NCI-H1930 (cell line): ENCODE results near the gene BEX5.
A peak's percentile ranks its signal among the peaks of the same experiment; 100 is the strongest.
"Not testable (repeated sequence)": the region's sequence is repeated elsewhere in the genome, so short reads cannot be mapped to it uniquely, and the experiment has no call there.

Experiments
- DNase-seq, 2 experiments: peaks; one replicate each; lab custom pipeline; 2025; lab: John Stamatoyannopoulos, UW

Gene BEX5

DNA sequence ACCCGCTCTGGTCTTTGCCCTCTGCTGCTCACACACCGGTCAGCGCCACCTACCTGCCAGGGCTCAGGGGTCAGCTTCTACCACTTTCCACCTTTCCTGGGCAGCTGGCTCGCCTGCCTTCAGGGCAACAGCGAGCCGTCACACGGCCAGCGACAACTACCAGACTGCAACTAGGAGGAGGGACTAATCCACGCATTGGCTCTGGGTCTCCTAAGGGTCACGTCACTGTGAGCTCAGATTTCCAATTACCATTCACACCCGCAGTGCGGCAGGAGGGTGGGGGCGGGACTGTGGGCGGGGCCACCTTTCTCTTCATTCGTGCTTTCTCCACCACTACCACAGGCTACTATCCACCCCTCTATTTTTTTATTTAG, at the start of gene BEX5:
Gene BEX5, minus strand, starts transcription at position 172 of the 374 bp plus-strand sequence. CDS start 1,712 bp downstream, outside the sequence.
- DNase-seq = peak; percentile 59 to 68

DNA sequence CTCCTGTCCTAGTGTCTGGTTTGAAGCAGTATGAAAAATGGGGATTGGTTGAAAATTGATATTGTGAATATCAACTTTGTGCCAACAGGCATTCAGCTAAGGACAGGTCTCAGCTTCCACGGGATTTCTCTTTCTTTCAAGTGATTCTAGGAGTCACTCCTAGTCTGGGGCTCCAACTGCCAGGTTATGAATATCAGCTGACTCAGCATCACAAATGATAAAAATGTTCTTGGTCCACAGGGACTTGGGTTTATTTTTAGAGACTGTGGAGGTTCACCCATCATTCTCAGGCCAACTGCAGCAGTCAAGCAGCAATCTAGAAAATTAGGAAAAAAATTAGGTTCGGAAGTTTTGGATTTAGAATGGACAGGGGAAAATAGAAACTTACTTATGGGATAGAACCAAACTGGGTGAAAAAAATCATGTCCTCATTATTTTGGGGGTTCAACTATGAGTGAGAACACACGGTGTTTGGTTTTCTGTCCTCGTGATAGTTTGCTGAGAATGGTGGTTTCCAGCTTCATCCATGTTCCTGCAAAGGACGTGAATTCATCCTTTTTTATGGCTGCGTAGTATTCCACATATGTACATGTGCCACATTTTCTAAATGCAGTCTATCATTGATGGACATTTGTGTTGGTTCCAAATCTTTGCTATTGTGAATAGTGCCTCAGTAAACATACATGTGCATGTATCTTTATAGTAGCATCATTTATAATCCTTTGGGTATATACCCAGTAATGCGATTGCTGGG, 30.4 kb upstream of the BEX5 start:
- DNase-seq = no peak

DNA sequence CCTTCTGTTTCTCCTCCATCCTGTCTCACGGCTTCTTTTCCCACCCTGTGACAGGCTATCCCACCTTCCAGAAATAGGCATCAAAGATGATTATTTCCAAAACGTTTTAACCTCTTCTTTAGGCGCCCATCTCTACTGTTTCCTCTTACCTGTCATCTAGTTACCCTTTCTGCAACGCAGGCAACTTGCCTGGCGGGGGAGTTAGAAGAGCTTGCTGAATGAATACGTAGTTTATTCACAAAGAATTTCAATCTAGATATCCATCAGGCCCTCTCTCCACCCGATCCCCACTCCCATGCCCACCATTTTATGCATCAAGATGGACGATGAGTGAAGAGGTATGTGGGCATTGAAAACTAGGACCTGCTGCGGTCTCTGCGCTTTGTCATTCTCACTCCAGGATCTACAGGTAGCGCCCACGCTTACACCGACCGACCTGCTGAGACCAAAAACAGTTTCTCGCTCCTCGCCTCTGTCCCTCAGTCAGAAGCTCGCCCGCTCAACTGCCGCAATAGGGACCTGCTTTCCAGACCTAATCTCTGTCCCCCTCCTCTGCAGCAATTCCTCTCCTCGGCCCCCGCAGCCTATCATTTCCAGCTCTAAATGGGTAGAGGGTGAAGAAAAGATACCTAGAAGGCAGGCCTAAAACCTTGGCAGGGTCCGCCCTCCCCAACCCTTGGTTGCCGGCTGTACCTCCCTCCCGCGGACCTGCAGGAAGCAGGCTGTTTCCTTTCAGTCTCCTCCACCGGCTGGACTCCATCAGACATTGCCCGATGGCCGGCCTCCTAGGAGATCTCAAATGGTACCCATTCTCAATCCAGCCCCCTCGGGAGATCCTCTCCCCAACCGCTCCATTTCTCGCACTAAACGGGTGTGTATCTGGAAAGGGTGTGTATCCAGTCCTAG, 624 bp downstream of the BEX5 start:
- no peak for DNase-seq

DNA sequence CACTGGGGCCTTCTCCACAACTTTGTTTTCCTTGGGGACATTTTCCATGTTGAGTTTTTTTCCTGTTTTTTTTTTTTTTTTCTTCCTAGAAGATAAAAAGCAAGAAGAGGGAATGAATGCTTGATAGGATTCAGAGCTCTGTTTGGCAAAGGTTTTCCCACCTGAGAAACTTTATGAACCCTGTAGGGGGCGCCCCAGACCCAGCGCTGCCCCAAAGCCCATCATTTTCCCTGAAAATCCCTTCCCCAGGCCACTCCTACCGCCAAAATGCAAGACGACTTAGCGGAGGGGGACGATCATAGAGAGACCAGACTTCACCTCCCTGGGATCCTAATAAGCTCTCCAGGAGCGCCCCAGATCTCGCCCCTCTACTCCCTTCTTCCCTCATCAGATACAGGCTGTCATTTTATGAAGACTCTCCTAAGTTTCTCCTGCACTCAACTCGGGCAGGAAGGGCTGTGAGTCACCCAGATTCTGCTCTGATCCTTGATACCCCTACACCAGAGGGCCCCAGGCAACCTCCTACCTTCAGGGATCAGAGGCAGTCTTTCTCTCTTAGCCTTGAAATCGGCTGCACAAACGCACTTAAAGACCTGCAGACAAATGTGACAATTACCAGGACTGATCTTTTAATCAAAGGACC, 1.4 kb downstream of the BEX5 start:
- DNase-seq = peak in 1 of 2 experiments; percentile 21

DNA sequence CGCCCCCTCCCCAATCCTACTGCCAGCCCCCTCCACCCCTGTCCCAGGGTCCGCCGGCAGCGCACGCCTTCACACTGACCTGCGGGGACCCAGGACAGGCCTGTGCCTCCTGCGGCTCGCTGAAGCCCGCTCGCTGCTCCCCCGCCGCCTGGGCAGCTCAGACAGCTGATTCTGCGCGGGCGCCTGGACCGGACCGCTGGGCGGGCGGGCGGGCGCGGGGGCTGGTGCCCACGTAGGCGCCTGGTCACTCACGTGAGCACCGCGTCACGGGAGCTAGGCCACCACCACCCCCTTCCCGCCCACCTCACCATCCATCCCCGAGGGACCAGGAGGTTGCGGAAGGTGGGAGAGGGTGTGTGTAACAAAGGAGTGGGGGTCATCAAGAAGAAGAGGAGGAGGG, 13.5 kb downstream of the BEX5 start, which contains the start of gene TCEAL6:
Gene TCEAL6, minus strand, starts transcription at position 208 of the 400 bp plus-strand sequence.
- not testable (repeated sequence) for DNase-seq

DNA sequence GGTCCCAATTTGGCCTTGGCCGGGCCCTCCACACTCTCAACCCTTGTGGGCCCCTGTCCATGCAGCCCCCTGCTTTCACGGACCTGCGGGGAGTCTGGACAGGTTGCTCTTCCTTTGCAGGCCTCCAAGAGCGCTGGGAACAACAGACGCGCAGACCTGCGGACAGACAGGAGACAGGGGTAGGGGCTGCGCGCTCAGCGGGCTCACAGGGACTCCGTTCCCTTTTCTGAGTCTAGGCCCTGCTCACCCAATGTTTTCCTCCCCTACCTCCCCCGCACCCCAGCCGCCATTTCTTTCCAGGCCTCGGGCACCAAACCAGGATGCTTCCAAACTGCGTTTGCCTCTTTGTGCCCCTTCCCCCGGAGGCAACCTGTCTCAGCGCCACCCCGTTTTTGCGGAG, 14.1 kb downstream of the BEX5 start:
- DNase-seq = not testable (repeated sequence)

DNA sequence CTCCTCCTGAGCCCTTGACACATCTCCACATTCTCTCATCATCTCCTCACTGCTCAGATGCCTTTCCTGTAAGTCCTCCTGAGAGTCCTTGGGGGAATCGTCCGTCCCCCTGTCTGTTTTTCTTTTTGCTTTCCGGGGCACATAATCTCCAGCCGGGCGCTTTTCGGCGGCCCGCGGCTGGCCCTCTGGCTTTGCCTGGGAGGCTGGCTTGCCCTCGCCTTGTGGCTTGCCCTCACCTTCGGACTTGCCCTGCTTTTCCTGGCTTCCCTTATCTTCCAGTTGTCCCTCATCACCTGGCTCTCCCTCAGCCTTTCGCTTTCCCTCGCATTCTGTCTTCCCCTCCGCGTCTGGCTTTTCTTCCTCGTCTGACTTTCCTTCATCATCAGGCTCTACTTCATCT, 14.9 kb downstream of the BEX5 start:
- DNase-seq = not testable (repeated sequence)

DNA sequence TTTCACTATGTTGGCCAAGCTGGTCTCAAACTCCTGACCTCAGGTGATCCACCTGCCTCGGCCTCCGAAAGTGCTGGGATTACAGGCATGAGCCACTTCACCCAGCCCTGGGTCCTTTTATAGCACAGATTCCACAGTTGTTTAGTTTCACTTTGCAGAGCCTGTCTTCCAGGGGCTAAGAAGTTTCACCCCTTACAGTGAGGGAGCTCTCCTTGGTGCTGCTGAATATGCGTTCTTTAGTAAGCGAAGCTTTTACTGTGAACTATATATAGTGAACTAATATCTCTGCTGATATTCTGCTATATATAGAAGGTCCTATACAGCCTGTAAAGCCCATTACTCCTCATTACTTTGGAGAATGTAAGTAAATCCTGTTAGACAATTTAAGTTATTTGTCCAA, 17.7 kb downstream of the BEX5 start:
- no peak for DNase-seq

DNA sequence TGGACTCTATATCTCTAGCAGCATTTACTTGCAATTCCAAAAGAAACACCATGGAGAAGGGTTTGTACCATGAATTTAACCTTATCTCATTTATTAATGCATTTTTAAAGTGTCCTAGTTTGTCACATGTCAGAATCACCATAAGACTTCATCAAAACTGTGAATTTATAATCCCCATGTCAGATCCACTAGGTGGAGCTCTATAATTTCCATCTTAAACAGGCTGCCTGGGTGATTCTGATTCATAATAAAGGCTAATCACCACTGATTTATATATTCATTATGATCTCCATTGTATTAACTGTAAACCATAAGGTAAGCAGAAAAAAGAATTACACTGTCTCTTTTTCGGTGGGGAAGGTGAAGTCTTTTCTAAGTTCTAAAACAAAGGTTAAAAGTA, 26.3 kb downstream of the BEX5 start:
- DNase-seq = no peak

DNA sequence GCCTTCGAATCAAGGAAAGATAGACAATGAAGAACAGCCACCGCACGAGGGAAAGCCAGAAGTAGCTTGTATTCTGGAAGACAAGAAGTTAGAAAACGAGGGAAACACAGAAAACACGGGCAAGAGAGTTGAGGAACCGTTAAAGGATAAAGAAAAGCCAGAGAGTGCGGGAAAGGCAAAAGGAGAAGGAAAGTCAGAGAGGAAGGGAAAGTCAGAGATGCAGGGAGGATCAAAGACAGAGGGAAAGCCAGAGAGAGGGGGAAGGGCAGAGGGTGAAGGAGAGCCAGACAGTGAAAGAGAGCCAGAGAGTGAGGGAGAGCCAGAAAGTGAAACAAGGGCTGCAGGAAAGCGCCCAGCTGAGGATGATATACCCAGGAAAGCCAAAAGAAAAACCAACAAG, 28.9 kb downstream of the BEX5 start:
- DNase-seq = no peak

DNA sequence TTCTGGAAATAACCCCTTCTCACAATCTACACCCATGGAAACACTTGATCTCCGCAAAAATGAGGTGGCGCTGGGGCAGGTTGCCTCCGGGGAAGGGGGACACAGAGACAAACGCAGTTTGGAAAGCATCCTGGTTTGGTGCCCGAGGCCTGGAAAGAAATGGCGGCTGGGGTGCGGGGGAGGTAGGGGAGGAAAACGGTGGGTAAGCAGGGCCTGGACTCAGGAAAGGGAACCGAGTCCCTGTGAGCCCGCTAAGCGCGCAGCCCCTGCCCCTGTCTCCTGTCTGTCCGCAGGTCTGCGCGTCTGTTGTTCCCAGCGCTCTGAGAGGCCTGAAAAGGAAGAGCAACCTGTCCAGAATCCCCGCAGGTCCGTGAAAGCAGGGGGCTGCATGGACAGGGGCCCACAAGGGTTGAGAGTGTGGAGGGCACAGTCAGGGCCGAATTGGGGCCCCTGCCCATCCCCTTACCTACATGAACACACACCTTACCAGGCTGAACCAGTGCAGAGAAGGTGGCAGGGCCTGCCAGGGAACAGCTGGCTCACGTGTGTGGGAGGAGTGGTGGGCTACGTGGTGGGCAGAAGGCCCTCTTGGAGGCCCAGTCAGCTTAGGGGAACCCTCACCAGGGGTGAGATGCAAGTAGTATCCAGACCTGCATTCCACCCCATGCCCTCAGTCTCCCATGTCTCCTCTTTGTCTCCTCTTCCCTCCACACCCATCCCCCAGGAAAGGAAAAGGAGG, 29.5 kb downstream of the BEX5 start:
- DNase-seq = not testable (repeated sequence)

DNA sequence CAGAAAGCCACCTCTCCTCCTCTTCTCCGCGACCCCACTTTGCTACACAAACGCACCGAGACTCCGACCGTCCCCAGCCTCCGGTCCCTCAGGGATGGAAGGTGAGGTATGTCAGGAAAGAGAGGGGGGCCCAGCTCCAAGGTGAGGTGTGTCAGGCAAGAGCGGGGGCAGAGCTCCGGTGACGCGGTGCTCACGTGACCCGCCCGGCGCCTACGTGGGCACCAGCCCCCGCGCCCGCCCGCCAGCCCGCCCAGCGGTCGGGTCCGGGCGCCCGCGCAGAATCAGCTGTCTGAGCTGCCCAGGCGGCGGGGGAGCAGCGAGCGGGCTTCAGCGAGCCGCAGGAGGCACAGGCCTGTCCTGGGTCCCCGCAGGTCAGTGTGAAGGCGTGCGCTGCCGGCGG, 30.3 kb downstream of the BEX5 start, which contains the start of gene TCEAL2:
Gene TCEAL2, plus strand, starts transcription at position 244 of the 400 bp plus-strand sequence. CDS start 1,152 bp downstream, outside the sequence.
- DNase-seq = not testable (repeated sequence)

DNA sequence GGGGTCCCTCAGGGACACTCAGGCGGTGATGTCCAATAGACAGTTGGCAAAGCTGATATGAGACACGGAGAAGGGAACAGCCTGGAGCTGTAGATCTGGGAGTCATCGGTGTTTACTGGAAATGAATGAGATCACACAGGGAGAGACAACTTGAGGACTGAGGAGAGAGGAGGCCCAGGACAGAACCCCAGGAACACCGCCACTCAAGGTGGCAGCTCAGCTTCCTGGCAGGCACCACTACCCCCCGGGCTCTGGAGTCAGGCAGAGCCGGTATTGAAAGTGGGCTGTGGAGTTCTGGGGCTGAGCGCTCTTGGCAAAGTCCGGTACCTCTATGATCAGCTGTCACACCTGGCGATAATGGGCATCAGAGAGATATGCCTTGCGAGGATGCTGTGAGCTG, 30.8 kb downstream of the BEX5 start:
- not testable (repeated sequence) for DNase-seq

DNA sequence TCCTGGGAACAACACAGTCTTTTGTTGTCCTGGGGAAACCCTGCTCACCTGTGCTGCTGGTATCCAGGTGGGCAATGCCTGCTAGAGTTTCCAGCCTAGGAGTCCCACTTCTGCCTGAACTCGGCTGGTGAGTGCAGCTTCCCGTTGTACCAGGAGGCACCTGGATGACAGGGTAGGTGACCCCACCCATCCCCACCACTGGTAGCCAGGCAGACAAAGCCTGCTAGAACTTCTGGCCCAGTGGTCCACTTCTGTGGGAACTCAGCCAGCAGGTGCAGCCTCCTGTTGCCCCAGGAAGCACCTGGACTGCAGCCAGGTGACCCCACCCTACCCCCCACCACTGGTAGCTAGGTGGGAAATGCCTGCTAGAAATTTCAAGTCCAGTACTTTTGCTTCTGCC, 40.0 kb downstream of the BEX5 start:
- no peak for DNase-seq

DNA sequence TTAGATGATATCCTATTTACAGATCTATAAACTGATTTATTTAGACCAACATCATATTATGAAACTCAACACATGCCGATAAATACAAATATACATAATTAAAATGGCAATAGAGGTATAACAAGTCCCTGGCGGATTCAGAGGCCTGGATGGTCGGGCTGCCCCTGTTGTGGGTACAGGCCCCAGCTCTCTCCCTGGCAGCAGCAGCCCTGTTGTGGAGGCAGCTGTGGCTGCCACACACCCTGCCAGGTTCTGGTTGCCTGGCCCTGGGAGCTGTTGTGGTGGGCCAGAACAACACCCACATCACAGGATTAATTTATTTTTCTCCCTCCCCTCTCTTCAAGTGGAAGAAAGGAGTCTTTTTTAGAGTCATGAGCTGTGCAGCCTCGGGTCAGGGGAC, 42.4 kb downstream of the BEX5 start:
- no peak for DNase-seq
